ENCODE results near the gene SYCP2.

DNA sequence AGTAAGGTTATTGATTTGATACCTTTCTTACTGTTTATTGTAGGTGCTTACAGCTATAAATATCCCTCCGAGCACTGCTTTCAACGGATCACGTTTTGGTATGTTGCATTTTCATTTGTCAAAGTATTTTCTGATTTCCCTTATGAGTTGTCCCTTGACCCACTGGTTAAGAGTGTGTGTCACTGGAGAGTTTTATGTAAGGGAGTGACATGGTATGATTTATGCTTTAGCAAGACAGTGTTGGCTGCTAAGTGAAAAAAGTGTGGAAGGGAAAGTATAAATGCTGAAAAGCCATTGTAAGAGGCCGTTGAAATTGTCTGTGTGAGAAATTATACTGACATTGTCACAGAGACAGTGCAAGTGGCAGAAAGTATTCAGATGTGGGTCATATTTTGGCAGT, 72.0 kb downstream of the SYCP2 start:
- TF ChIP-seq, protein P1, sequence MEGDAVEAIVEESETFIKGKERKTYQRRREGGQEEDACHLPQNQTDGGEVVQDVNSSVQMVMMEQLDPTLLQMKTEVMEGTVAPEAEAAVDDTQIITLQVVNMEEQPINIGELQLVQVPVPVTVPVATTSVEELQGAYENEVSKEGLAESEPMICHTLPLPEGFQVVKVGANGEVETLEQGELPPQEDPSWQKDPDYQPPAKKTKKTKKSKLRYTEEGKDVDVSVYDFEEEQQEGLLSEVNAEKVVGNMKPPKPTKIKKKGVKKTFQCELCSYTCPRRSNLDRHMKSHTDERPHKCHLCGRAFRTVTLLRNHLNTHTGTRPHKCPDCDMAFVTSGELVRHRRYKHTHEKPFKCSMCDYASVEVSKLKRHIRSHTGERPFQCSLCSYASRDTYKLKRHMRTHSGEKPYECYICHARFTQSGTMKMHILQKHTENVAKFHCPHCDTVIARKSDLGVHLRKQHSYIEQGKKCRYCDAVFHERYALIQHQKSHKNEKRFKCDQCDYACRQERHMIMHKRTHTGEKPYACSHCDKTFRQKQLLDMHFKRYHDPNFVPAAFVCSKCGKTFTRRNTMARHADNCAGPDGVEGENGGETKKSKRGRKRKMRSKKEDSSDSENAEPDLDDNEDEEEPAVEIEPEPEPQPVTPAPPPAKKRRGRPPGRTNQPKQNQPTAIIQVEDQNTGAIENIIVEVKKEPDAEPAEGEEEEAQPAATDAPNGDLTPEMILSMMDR (IDR thresholded peaks at IDR 0.05), result no peak
- TF ChIP-seq POLR2A (IDR thresholded peaks at IDR 0.05), result no peak

Measured in heart left ventricle (tissue), 13 donors.